OCI-LY1 (cell line): ENCODE measurements around the gene PRKG1.

Experiments used
- H2AFZ ChIP-seq: fragments of 200-600 bp; sonication (generic), shearing (Covaris generic); 2 replicates; pipeline ENCODE4 v1.6.0; 2014; ENCODE audit warnings: antibody characterized with exemption, mild to moderate bottlenecking, low read length
- H3F3A ChIP-seq: fragments of 200-600 bp; sonication (generic), shearing (Covaris generic); 2 replicates; pipeline ENCODE4 v1.6.0; 2014; ENCODE audit warnings: mild to moderate bottlenecking, antibody characterized with exemption, low read length, moderate library complexity; ENCODE audit not compliant: insufficient read depth
- H3K27ac ChIP-seq: fragments of 200-600 bp; sonication (generic); 2 replicates; pipeline ENCODE4 v1.5.1; 2014; ENCODE audit warnings: low read length, mixed run types, mild to moderate bottlenecking, low read depth; ENCODE audit not compliant: poor library complexity, severe bottlenecking
- H3K27me3 ChIP-seq: fragments of 200-600 bp; sonication (generic); 2 replicates; pipeline ENCODE4 v1.6.0; 2014; ENCODE audit warnings: antibody characterized with exemption, mild to moderate bottlenecking, low read length, moderate library complexity; ENCODE audit not compliant: insufficient read depth
- H3K36me3 ChIP-seq: fragments of 200-600 bp; sonication (generic); 2 replicates; pipeline ENCODE4 v1.6.1; 2014; ENCODE audit warnings: mild to moderate bottlenecking, antibody characterized with exemption, low read length, moderate library complexity, mixed read lengths; ENCODE audit not compliant: insufficient read depth
- H3K4me1 ChIP-seq: fragments of 200-600 bp; sonication (generic); 2 replicates; pipeline ENCODE4 v1.5.1; 2014; ENCODE audit warnings: mild to moderate bottlenecking, low read length, moderate library complexity; ENCODE audit not compliant: insufficient read depth, severe bottlenecking
- H3K4me2 ChIP-seq: fragments of 200-600 bp; sonication (generic), shearing (Covaris generic); 2 replicates; pipeline ENCODE4 v1.6.1; 2014; ENCODE audit warnings: low read length
- H3K4me3 ChIP-seq: fragments of 200-600 bp; sonication (generic); 2 replicates; pipeline ENCODE4 v1.5.1; 2014; ENCODE audit warnings: low read length, low read depth, mild to moderate bottlenecking, mixed read lengths; ENCODE audit not compliant: poor library complexity, severe bottlenecking
- H3K79me2 ChIP-seq: fragments of 200-600 bp; shearing (Covaris generic); 2 replicates; pipeline ENCODE4 v1.6.1; 2016; ENCODE audit warnings: mixed run types, low read length, mixed read lengths; ENCODE audit not compliant: insufficient read depth
- H3K9ac ChIP-seq: fragments of 200-600 bp; sonication (generic), shearing (Covaris generic); 2 replicates; pipeline ENCODE4 v1.6.1; 2014; ENCODE audit warnings: mild to moderate bottlenecking, low read length, mixed read lengths
- H3K9me2 ChIP-seq: fragments of 200-600 bp; sonication (generic), shearing (Covaris generic); 2 replicates; pipeline ENCODE4 v1.6.1; 2014; ENCODE audit warnings: low read depth, mild to moderate bottlenecking, low read length, mixed read lengths
- H3K9me3 ChIP-seq: fragments of 200-600 bp; shearing (Covaris generic); 2 replicates; pipeline ENCODE4 v1.6.1; 2014; ENCODE audit warnings: low read length, mixed read lengths
- H4K20me1 ChIP-seq: fragments of 200-600 bp; sonication (generic), shearing (Covaris generic); 2 replicates; pipeline ENCODE4 v1.6.0; 2016; ENCODE audit warnings: mild to moderate bottlenecking, low read length; ENCODE audit not compliant: insufficient read depth
- CTCF ChIP-seq: fragments of 200-600 bp; sonication (generic), shearing (Covaris generic); IDR thresholded peaks from 2 replicates; pipeline ENCODE4 v1.5.1; 2017; ENCODE audit warnings: mild to moderate bottlenecking, antibody characterized with exemption, low read length, moderate library complexity, mixed read lengths
- EZH2 ChIP-seq: fragments of 200-600 bp; sonication (generic), shearing (Covaris generic); IDR thresholded peaks from 2 replicates; pipeline ENCODE4 v1.8.0; 2017; ENCODE audit warnings: borderline replicate concordance, mixed run types, mild to moderate bottlenecking, antibody characterized with exemption, low read length, moderate library complexity, mixed read lengths

PRKG1 gene

GRCh38 chr10:52063159-52063558 is 988.9 kb downstream of the PRKG1 start:
- Histone ChIP-seq H3K27me3 (no peaks in the 10 kb centered on the region), H3K4me1 (no peaks in the 10 kb centered on the region), H2AFZ (no peak overlapping the region), H3K4me2 (no peak overlapping the region), H3K4me3 (no peak overlapping the region), H3F3A (no peaks in the 10 kb centered on the region), H3K79me2 (no peaks in the 10 kb centered on the region), H3K9ac (no peak overlapping the region), H3K9me2 (no peaks in the 10 kb centered on the region), H3K36me3 (no peaks in the 10 kb centered on the region), H3K27ac (no peak overlapping the region), H3K9me3 (no peaks in the 10 kb centered on the region), H4K20me1 (no peaks in the 10 kb centered on the region)
- TF ChIP-seq CTCF (no peak), EZH2 (no peak)

- Histone ChIP-seq H3K9me3 (no peaks in the 10 kb centered on the region), H3K4me1 (no peaks in the 10 kb centered on the region), H3K36me3 (no peaks in the 10 kb centered on the region), H3K27me3 (no peaks in the 10 kb centered on the region), H3F3A (no peaks in the 10 kb centered on the region), H2AFZ (no peak overlapping the region), H3K9ac (no peak overlapping the region), H3K27ac (no peak overlapping the region), H4K20me1 (no peaks in the 10 kb centered on the region), H3K4me3 (no peak overlapping the region), H3K79me2 (no peaks in the 10 kb centered on the region), H3K9me2 (no peaks in the 10 kb centered on the region), H3K4me2 (no peak overlapping the region)
- TF ChIP-seq CTCF: no peak
- no peak for TF ChIP-seq EZH2
These were observed 990.0 kb downstream of the PRKG1 start for GRCh38 chr10:52064084-52064845.

GRCh38 chr10:52066383-52066782 is 992.1 kb downstream of the PRKG1 start:
- no peaks in the 10 kb centered on the region for H3K79me2 ChIP-seq
- H3F3A ChIP-seq: no peaks in the 10 kb centered on the region
- H3K9me2 ChIP-seq: no peaks in the 10 kb centered on the region
- no peaks in the 10 kb centered on the region for H3K4me1 ChIP-seq
- H3K9me3 ChIP-seq: no peaks in the 10 kb centered on the region
- H3K36me3 ChIP-seq: no peaks in the 10 kb centered on the region
- no peak overlapping the region for H3K4me3 ChIP-seq
- H4K20me1 ChIP-seq: no peaks in the 10 kb centered on the region
- H3K27me3 ChIP-seq: no peaks in the 10 kb centered on the region
- H3K9ac ChIP-seq: no peak overlapping the region
- H3K4me2 ChIP-seq: no peak overlapping the region
- TF ChIP-seq EZH2: no peak
- peak; percentile 8; the same call in 1 of the 2 replicates for TF ChIP-seq CTCF
- H2AFZ ChIP-seq: no peak overlapping the region
- no peak overlapping the region for H3K27ac ChIP-seq
